ENCODE results near the gene SS18L1.

GRCh38 chr20:62174021-62174804, 30.6 kb downstream of the SS18L1 start:
- TF ChIP-seq CTCF (IDR thresholded peaks at IDR 0.05) (no peak), POLR2A (IDR thresholded peaks at IDR 0.05) (no peak)
